HS-5 (cell line): ENCODE measurements around the gene ZNF689.

Experiments used
- DNase-seq: peaks from one replicate; pipeline ENCODE4 v3.0.0-alpha.2; 2012; ENCODE audit warnings: low read depth

The ZNF689 gene

DNA sequence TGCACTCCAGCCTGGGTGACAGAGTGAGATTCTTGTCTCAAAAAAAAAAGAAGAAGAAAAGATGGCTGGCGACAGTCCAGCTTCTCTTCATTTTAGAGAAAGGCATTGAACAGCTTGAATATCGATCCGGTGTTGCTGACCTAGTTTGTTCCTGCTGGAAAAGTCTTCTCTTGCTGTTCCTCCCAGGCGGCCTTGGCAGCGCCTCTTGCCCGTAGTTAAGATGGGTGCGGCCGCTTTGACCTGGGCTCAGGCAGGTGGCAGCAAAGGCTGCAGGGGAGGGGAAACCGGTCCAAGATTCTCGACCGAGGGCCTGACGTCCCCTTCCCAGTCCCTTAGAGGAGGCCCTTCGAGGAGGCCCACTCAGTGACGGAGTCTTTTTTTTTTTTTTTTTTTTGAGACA is 48.2 kb downstream of the ZNF689 start:
- DNase-seq, result no peak

DNA sequence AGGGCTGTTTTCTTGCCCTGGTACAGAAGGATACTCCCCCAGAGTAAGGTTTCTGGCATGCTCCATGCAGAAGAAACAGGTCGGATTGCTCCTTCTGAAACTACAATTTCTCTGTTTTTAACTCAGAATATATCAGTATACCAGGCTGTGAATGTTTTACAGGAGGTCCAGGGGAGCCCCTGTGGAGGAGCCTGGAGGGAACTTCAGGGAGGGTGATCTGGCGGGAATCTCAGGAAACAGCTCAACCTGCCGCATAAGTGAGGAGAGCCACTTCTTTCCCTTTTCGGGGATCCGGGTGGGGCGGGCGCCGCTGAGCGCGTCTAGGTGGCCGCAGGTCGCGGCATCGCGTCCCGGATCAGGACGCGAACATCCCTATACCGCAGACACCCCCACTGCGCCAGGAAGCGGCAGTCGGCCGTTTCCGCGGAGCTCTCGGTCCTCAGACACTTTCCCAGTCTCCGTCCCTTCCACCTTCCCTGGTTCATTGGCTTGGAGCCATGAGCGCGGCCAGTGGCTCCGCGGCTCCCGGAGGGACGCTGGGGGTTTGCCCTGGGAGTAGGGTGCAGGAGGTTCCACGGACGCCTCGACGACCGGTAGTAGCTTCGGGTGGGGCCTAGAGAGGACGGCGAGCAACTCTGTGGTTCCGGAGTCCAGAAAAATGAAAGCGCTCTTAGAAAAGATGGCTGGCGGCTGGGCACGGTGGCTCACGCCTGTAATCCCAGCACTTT is 48.9 kb downstream of the ZNF689 start:
- DNase-seq, result no peak

DNA sequence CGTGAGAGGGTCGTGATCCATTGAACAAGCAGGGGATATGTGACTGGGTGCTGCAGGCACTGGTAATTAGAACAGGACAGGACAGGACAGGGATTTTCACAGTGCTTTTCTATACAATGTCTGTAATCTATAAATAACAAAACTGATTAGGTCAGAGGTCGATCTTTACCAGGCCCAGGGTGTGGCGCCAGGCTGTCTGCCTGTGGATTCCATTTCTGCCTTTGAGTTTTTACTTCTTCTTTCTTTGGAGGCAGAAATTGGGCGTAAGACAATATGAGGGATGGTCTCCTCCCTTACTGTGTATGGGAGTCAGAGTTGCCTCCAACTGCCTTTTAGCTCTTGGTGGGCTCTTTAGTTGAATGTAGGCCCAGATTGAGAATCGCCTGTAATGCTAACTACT is 50.5 kb downstream of the ZNF689 start:
- no peak for DNase-seq

DNA sequence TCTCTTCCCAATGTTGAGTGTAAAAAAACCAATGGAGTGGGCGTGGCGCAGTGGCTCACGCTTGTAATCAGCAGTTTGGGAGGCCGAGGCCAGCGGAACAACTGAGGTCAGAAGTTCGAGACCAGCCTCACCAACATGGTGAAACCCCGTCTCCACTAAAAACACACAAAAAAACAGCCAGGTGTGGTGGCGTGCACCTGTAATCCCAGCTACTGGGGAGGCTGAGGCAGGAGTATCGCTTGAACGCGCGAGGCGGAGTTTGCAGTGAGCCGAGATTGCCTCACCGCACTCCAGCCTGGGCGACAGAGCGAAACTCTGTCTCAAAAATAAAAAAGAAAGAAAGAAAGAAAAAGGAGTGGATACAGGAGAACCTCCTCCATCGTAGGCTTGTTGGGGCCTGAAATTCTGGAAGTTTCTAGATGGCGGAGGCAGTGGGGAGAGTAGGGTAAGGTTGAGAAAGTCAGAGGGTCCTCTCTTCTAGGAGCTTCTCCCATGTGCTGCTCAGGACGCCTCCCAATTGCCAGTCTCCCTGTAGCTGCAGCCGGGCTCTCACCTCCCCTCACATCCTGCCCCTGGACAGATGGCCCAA is 51.3 kb downstream of the ZNF689 start:
- no peak for DNase-seq

DNA sequence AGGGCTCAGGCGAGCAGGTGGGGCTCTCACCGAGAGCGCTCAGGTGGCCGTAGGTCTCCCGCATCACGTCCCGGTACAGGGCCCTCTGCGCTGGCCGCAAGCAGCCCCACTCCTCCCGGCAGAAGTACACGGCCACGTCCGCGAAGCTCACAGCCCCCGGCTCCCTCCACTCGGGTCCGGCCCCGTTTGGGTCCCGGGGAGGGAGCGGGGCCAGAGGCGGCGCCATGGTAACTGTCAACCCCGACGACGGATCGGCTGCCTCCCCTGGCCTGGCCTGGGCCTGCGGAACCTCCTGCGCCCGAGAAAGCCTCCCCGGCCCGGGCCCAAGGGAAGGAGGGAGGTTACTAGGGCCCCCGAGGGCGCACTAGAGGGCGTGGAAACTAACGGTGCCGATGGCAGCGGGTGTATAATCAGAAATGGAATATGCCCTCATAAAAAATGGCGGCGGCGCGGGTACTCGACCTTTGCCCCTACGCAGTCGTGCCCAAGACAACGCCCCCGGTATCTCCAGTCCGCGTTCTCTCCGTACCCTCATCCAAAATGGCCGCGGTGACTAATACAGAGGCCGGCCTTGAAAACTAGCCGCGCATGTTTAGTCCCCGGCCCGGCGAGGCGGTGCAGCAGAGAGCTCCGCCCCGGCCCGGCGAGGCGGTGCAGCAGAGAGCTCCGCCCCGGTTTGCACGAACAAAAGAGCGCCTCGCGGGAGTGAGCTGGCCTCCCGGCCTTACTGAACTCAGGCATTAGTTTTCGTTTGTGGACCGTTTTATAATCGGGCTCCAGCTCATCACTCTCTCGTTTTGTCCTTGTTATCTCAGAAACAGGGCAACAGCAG is 52.0 kb downstream of the ZNF689 start, which contains the start of gene ZNF764:
Gene ZNF764, minus strand, starts transcription at position 418 of the 832 bp plus-strand sequence. Its CDS starts 192 bp downstream, at position 226.
- DNase-seq, result peak; percentile 90

DNA sequence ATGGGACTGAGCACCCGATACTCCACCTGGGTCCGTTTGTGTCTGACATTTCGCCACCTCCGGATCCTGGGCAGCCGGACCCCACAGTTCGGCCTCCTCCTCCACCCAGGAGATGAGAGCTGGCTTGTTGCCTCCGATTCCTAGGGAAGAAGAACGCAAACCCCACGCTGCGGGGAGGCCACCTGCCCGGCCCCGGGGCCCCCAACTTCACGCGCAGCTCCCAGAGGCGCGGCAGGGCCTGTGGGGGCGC is 52.6 kb downstream of the ZNF689 start:
- no peak for DNase-seq

DNA sequence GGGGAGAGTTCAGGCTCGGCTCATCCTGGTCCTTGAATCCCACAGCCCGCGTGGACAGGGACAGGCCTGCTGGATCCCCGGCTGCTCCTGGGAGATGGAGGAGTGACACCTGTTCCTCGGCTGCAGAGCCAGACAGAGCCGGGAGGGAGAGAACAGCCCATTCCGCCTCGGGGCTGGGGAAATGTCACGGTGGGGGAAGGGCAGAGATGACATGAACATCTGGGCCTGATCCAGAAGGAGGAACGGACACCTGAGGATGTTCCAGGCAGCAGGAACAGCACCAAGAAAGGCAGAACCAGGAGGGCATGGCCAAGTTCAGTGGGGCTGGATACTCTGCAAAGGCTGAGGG is 54.1 kb downstream of the ZNF689 start:
- DNase-seq, result no peak

DNA sequence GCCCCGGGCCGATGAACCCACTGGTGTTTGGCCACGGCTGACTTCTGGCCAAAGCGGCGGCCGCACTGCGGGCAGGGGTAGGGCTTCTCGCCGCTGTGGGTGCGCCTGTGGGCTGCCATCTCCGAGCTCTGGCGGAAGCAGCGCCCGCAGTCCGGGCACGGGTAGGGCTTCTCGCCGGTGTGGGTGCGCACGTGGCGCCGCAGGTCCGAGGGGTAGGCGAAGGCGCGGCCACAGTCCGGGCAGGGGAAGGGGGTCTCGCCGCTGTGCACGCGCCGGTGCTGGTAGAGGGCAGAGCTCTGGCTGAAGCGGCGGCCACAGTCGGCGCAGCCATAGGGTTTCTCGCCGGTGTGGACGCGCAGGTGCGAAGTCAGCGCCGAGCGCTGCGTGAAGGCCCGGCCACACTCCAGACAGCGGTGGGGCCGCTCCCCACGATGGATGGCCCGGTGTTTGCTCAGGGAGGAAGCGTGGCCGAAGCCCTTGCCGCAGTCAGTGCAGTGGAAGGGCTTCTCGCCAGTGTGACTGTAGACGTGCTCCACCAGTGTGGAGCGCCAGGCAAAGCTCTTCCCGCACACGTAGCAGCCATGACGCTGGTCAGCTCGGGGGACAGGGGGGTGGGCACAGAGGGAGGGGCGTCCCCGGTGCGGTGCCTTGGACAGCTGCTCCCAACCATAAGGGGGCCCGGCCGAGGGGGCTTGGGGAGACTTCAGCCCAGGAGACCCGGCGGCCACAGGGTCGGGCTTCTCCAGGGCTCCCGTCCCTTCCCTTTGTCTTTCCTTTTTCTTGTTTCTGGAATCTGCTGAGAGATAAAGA is 54.7 kb downstream of the ZNF689 start:
- no peak for DNase-seq

DNA sequence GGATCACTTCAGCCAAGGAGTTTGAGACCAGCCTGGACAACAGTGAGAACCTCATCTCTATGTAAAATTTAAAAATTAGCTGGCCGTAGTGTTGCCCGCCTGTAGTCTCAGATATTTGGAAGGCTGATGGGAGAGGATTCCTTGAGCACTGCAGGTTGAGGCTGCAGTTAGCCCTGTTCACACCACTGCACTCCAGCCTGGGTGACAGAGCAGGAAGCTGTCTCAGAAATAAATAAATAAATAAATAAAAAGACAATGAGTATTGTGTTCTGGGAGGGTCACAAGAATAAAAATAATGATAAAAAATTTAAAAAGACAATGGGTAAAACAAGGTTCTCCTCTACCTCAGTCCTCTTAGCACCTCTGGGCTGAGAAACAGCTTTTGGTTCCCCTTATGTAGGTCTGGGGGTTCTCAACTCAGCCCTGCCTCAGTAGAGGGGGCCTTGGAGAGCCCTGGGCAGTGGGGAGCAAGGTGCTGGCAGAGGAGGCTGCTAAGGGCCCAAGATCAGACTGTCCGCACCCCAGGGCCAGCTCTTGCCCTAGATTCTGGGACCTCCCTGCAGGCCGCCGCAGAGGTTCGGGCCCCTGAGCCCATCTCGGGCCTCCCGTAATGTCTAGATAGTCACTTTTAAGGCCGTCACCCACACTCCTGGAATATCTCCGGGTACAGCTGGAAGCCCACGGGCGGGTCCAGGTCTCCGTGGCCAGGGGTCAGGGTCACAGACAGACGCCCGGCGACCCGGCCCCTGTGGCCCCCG is 55.5 kb downstream of the ZNF689 start:
- DNase-seq, result no peak

DNA sequence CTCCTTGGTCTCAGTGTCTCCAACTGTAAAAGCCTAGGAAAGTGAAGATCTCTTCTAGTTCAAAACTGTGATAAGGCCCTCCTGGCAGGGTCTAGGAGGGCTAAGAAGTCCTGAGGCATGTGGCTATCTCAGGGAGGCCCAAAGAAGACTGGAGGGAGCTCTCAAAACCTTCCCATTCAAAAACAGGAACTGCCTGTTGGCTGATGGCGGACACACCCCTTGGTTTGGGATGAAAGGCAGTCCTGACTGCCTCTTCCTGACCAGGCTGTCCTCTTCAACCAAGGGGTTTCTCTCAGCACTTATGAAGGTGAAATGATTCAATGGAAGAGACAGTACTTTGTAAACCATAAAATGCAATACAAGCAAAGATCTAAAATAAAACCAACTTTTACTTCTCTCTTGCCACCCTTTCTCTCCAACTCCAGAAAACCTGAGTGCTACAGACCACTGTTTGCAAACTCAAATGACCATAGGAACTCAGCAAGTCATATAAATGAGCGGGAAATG is 56.7 kb downstream of the ZNF689 start:
- no peak for DNase-seq

DNA sequence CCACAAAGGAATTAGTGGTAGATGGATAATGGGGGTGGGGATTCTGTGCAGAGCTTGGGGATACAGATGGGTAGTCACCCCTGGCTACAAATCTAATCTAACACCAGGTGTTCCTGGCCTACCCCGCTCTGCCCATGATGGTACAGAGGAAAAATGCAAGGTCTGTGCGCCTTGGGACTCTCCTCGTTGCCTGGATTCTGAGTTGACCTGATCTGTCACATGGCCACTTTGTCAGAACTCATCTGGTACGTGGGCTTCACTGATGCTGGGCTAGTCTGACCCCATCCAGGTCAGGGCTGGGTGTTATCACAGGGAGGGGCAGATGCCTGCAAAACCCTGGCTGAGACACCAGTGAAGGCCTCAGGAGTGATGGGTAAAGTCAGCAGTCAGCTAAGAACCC is 57.2 kb downstream of the ZNF689 start:
- no peak for DNase-seq
